GM19238 (cell line): ENCODE results near the gene ENO1.

Source experiments
- DNase-seq: peaks from one replicate; pipeline ENCODE4 v3.0.0; 2011; ENCODE audit warnings: low spot score; ENCODE audit not compliant: insufficient read length

Gene ENO1

DNA sequence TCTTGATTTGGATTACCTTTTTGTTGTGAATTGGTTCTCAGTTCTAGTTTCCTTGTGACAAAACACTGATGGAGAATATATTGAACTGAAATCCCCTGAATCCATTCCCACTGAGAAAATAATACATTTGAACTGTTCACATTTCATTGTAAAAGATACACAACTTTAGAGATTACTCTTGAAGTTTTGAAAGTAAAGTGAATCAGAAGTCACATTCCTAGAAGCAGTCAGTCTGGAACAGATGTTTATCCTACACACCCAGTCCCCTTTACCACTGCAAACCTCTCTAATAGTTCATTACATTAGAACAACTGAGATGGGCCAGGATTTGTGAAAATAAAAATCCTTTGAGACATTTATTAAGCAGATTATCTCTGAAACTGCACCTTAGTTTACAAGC is 64.5 kb downstream of the ENO1 start:
- DNase-seq = no peak

- no peak for DNase-seq
Measured at GRCh38 chr1:8813016-8813763, 65.3 kb downstream of the ENO1 start.

GRCh38 chr1:8812081-8812480 is 66.4 kb downstream of the ENO1 start:
- DNase-seq = no peak
